ENCODE results near the gene DDX19B. TPM values are rescaled to one million over a fixed set of nuclear protein-coding genes. Genes with fewer than 3 reads are reported as not detected.
A peak's percentile ranks its signal among the peaks of the same experiment; 100 is the strongest.
"Not testable (repeated sequence)": the region's sequence is repeated elsewhere in the genome, so short reads cannot be mapped to it uniquely, and the experiment has no call there.

Gene DDX19B
- total RNA-seq, 1 donor from 2014 or later = 16.7 TPM

- ATAC-seq = peak; percentile 99
These were observed 9.5 kb upstream of the DDX19B start, which contains the start of gene AARS1 for GRCh38 chr16:70289229-70290094. Gene AARS1 (minus strand): TSS chr16:70289506. CDS start chr16:70282763, 6,743 bp downstream.

GRCh38 chr16:70290949-70291519 lies 8.0 kb upstream of the DDX19B start:
- no peak for ATAC-seq

- not testable (repeated sequence) for ATAC-seq
These were observed 6.8 kb upstream of the DDX19B start for GRCh38 chr16:70292148-70292547.

GRCh38 chr16:70294385-70295025 lies 4.5 kb upstream of the DDX19B start:
- ATAC-seq = no peak

GRCh38 chr16:70295634-70296033 lies 3.4 kb upstream of the DDX19B start:
- ATAC-seq = no peak

- no peak for ATAC-seq
These were observed 2.1 kb downstream of the DDX19B start for GRCh38 chr16:70301121-70301520.

- ATAC-seq = no peak
These were observed 3.8 kb downstream of the DDX19B start for GRCh38 chr16:70302745-70303144.

GRCh38 chr16:70304892-70305448 lies 6.0 kb downstream of the DDX19B start:
- no peak for ATAC-seq

GRCh38 chr16:70306880-70307279 lies 7.9 kb downstream of the DDX19B start:
- no peak for ATAC-seq

- ATAC-seq = not testable (repeated sequence)
These were observed 8.7 kb downstream of the DDX19B start for GRCh38 chr16:70307726-70308125.

GRCh38 chr16:70320121-70320520 lies 21.1 kb downstream of the DDX19B start:
- ATAC-seq = no peak

GRCh38 chr16:70324998-70325747 lies 26.2 kb downstream of the DDX19B start:
- no peak for ATAC-seq

GRCh38 chr16:70331091-70331490 lies 32.1 kb downstream of the DDX19B start:
- ATAC-seq = no peak

GRCh38 chr16:70331588-70332358 lies 32.8 kb downstream of the DDX19B start:
- peak; percentile 53 for ATAC-seq

GRCh38 chr16:70332728-70333127 lies 33.7 kb downstream of the DDX19B start:
- ATAC-seq = peak; percentile 45

GRCh38 chr16:70337814-70338213 lies 38.8 kb downstream of the DDX19B start:
- no peak for ATAC-seq

- no peak for ATAC-seq
These were observed 42.6 kb downstream of the DDX19B start for GRCh38 chr16:70341600-70341999.

GRCh38 chr16:70342016-70342415 lies 43.0 kb downstream of the DDX19B start:
- no peak for ATAC-seq

- no peak for ATAC-seq
These were observed 46.9 kb downstream of the DDX19B start for GRCh38 chr16:70345840-70346239.

- no peak for ATAC-seq
These were observed 50.0 kb downstream of the DDX19B start for GRCh38 chr16:70348991-70349390.

- ATAC-seq = no peak
These were observed 50.8 kb downstream of the DDX19B start for GRCh38 chr16:70349783-70350182.

GRCh38 chr16:70359552-70359951 lies 60.6 kb downstream of the DDX19B start:
- ATAC-seq = no peak
